GM06990 (cell line): ENCODE measurements around the gene PDSS2.
A peak's percentile ranks its signal among the peaks of the same experiment; 100 is the strongest.

Experiments
- DNase-seq: peaks from one replicate; pipeline ENCODE4 v3.0.0-alpha.2; 2011; ENCODE audit not compliant: insufficient read length; ENCODE audit errors: extremely low read depth
- H3K27me3 ChIP-seq: replicated peaks from 2 replicates; pipeline ENCODE4 v1.6.0; 2011; ENCODE audit warnings: low read length; ENCODE audit not compliant: control insufficient read depth, insufficient read depth
- H3K36me3 ChIP-seq: 2 replicates; pipeline ENCODE4 v1.5.1; 2011; ENCODE audit warnings: low read length; ENCODE audit not compliant: control insufficient read depth, insufficient read depth
- H3K4me3 ChIP-seq: replicated peaks from 2 replicates; pipeline ENCODE4 v1.5.1; 2011; ENCODE audit warnings: low read depth, mild to moderate bottlenecking, control low read depth, low read length
- TF ChIP-seq, protein P1 (sequence below): IDR thresholded peaks from 2 replicates; pipeline ENCODE4 v1.5.1; 2011; ENCODE audit warnings: low read length, control low read depth, mild to moderate bottlenecking, inconsistent platforms; ENCODE audit not compliant: insufficient read depth, poor library complexity, severe bottlenecking

The PDSS2 gene

DNA sequence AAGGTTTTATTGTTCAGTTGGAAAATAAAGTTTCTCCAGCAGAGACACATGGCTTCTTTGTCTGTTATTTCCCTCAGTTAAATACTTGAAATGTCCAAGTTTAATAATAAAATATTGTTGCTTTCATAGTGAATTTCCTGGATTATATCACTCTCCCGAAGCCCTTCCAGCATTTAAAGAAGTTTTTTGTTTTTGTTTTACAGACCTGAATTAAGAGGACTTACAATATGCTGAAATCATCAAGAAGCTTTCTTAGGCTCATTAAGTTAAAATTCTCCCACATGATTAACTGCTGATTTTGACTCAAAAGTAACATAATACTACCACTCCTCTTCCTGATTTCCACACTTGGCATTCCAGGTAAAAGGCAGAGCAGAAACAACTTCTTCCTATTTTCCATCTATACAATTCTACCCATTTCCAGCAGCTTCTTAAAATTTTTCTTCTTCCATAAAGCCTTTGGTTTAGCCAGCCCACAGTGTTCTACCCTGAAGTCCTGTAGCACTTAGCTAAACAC lies 35.8 kb downstream of the PDSS2 start:
- TF ChIP-seq, protein P1, sequence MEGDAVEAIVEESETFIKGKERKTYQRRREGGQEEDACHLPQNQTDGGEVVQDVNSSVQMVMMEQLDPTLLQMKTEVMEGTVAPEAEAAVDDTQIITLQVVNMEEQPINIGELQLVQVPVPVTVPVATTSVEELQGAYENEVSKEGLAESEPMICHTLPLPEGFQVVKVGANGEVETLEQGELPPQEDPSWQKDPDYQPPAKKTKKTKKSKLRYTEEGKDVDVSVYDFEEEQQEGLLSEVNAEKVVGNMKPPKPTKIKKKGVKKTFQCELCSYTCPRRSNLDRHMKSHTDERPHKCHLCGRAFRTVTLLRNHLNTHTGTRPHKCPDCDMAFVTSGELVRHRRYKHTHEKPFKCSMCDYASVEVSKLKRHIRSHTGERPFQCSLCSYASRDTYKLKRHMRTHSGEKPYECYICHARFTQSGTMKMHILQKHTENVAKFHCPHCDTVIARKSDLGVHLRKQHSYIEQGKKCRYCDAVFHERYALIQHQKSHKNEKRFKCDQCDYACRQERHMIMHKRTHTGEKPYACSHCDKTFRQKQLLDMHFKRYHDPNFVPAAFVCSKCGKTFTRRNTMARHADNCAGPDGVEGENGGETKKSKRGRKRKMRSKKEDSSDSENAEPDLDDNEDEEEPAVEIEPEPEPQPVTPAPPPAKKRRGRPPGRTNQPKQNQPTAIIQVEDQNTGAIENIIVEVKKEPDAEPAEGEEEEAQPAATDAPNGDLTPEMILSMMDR = no peak
- no peaks in the 10 kb centered on the region for H3K36me3 ChIP-seq

DNA sequence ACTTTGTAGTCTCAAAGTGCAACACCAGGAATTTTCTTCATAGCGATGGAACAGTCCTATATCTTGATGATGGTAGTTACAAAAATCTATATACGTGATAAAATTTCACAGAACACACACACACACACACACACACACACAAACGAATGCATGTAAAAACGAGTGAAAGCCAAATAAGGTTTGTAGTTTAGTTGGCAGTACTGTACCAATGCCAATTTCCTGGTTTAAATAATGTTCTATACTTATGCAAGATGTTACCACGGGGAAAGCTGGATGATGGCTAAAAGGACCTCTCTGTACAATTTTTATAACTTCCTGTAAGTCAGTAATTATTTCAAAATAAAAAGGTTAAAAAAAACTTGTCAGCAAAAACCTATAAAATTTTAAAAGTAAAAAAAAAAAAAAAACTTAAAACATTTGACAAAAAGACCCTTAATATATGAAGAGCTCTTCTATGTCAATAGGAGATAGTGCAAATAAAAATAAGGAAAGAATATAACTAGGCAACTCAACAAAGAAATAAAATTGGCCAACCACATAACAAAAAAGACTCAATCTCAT lies 37.6 kb downstream of the PDSS2 start:
- Histone ChIP-seq H3K36me3 (no peaks in the 10 kb centered on the region), H3K27me3 (no peaks in the 10 kb centered on the region), H3K4me3 (no peak overlapping the region)
- no peak for DNase-seq
- TF ChIP-seq, protein P1 = no peak

More for the DNA sequence above, 35.8 kb downstream of the PDSS2 start:
- Histone ChIP-seq H3K27me3 (no peaks in the 10 kb centered on the region), H3K4me3 (no peak overlapping the region)
- no peak for DNase-seq

DNA sequence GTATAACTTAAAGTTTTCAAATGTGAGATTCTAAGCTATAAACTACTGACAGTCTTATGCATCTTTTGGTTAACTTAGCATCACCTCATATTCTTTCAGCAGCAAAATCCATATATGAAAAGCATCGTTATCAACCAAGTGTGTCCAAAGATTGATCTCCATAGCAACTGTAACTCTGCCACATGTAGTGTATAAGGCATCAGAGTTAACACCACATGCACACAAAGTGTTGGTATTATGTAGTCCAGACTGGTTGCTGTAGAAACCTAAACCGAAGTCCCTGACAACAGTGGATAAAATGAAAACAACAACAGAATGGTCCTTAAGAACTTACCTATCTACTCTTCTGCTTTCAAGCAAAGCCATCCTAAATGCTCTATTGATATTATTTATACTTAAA lies 39.6 kb downstream of the PDSS2 start:
- no peak overlapping the region for H3K4me3 ChIP-seq
- no peak for DNase-seq
- TF ChIP-seq, protein P1 = no peak

DNA sequence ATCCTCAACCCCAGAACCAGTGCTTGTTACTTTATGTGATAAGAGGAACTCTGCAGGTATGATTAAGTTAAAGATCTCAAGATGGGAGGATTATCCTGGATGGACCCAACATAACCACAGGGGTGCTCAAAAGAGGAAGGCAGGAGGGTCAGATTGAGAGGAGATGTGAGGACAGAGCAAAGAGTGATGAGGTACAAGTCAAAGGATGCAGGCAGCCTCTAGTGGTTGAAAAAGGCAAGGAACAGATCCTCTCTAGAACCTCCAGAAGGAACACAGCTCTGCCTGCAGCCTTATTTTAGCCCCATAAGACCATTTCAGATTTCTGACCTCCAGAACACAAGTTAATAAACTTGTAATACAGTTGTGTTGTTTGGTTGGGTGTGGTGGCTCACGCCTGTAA lies 41.2 kb downstream of the PDSS2 start:
- Histone ChIP-seq H3K27me3 (no peaks in the 10 kb centered on the region), H3K4me3 (no peak overlapping the region), H3K36me3 (no peaks in the 10 kb centered on the region)
- TF ChIP-seq, protein P1 = peak; percentile 77
- DNase-seq = peak; percentile 3

More for the DNA sequence above, 39.6 kb downstream of the PDSS2 start:
- Histone ChIP-seq H3K36me3 (no peaks in the 10 kb centered on the region), H3K27me3 (no peaks in the 10 kb centered on the region)

DNA sequence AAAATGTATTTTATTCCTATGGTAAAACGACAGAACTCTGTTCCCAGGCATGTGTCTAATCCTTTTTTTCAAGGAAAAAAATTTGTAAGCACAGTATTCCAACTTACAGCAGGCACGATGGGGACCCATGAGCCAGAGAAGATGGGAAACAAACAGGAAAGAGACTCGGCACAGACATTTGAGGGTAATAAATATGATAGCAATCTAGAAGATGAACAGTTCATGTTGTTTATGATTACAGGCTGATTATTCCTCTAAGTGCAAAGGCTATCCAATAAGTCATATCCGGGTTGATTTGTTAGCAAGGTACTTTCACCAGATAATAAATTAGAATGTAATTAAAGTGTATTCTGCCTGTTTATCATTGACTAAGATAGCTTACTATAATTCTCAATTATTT lies 43.2 kb downstream of the PDSS2 start:
- no peak overlapping the region for H3K4me3 ChIP-seq
- TF ChIP-seq, protein P1 = no peak

DNA sequence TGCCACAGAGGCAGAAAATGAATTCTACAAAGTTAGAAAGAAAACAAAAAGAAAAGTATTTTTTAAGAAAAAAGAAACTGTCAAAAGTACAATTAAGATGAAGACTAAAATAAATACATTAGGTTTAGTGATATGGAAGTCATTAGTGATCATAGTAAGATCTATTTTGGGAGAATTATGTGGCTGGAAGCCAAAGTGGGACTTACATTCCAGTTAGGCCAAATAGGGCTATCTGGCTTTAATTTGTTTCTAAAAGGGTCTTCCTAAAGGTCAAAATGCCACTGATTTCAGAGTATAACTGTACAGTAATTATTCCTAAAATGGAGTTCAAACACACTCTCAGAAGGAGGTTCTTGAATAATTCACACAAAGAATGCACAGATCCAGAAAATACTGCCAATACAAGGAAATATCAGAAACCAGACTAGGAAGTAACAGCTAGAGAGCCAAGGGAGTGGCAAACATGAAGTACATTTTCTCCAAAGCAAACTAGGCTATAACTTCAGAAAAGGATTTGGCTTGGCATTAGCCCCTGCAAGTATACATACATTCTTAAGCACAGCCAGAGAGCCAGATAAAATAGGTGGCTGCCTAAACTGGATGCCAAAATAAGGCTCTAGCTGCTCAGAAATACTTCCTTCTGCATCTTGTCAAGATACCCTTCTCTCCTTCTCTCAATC lies 45.3 kb downstream of the PDSS2 start:
- Histone ChIP-seq H3K4me3 (no peak overlapping the region), H3K27me3 (no peaks in the 10 kb centered on the region), H3K36me3 (no peaks in the 10 kb centered on the region)
- TF ChIP-seq, protein P1 = no peak
- no peak for DNase-seq

More for the DNA sequence above, 43.2 kb downstream of the PDSS2 start:
- H3K27me3 ChIP-seq = no peaks in the 10 kb centered on the region
- H3K36me3 ChIP-seq = no peaks in the 10 kb centered on the region
- DNase-seq = no peak
